GM18907 (cell line): ENCODE results near the gene GSAP.
A peak's percentile ranks its signal among the peaks of the same experiment; 100 is the strongest.
"Not testable (repeated sequence)": the region's sequence is repeated elsewhere in the genome, so short reads cannot be mapped to it uniquely, and the experiment has no call there.

Experiments used
- ATAC-seq: cut with Tn5 transposase; IDR thresholded peaks from one replicate; pipeline ENCODE4 v1.9.1; 2021; ENCODE audit warnings: mild to moderate bottlenecking, moderate library complexity; ENCODE audit not compliant: unreplicated experiment

GSAP gene

GRCh38 chr7:77360969-77361368 lies 55.2 kb downstream of the GSAP start:
- no peak for ATAC-seq

GRCh38 chr7:77360104-77360503 lies 56.0 kb downstream of the GSAP start:
- ATAC-seq, result no peak

GRCh38 chr7:77359599-77359998 lies 56.5 kb downstream of the GSAP start:
- no peak for ATAC-seq

GRCh38 chr7:77354914-77355313 lies 61.2 kb downstream of the GSAP start:
- ATAC-seq, result no peak

GRCh38 chr7:77354484-77354883 lies 61.7 kb downstream of the GSAP start:
- ATAC-seq, result no peak

GRCh38 chr7:77353911-77354310 lies 62.2 kb downstream of the GSAP start:
- ATAC-seq, result no peak

- no peak for ATAC-seq
These were observed 62.8 kb downstream of the GSAP start for GRCh38 chr7:77353407-77353721.

GRCh38 chr7:77352665-77353406 lies 63.3 kb downstream of the GSAP start:
- no peak for ATAC-seq

- peak; percentile 97 for ATAC-seq
These were observed 64.6 kb downstream of the GSAP start for GRCh38 chr7:77351539-77352004.

- no peak for ATAC-seq
These were observed 67.0 kb downstream of the GSAP start for GRCh38 chr7:77349141-77349540.

GRCh38 chr7:77348371-77348813 lies 67.8 kb downstream of the GSAP start:
- ATAC-seq, result no peak

- ATAC-seq, result no peak
These were observed 69.7 kb downstream of the GSAP start for GRCh38 chr7:77346441-77346840.

- not testable (repeated sequence) for ATAC-seq
These were observed 70.7 kb downstream of the GSAP start for GRCh38 chr7:77345426-77345825.

- no peak for ATAC-seq
These were observed 76.4 kb downstream of the GSAP start for GRCh38 chr7:77339726-77340125.

GRCh38 chr7:77338883-77339629 lies 77.1 kb downstream of the GSAP start:
- ATAC-seq, result no peak

GRCh38 chr7:77338260-77338659 lies 77.9 kb downstream of the GSAP start:
- ATAC-seq, result no peak

- ATAC-seq, result no peak
These were observed 78.6 kb downstream of the GSAP start for GRCh38 chr7:77337456-77337990.

- no peak for ATAC-seq
These were observed 80.6 kb downstream of the GSAP start for GRCh38 chr7:77335581-77335980.

- ATAC-seq, result not testable (repeated sequence)
These were observed 82.1 kb downstream of the GSAP start for GRCh38 chr7:77334039-77334438.

GRCh38 chr7:77331938-77332695 lies 84.0 kb downstream of the GSAP start:
- ATAC-seq, result peak; percentile 79

GRCh38 chr7:77330169-77330882 lies 85.8 kb downstream of the GSAP start:
- ATAC-seq, result peak; percentile 63
